ENCODE measurements around the gene MCC.

Gene MCC

GRCh38 chr5:113202746-113203716 is 285.2 kb downstream of the MCC start:
- Histone ChIP-seq H3K9me3 (ENCODE audit: low read length) (no peaks in the 10 kb centered on the region), H3K27me3 (ENCODE audit: control insufficient read depth in 1 of 2, insufficient read depth in 2 of 2, low read length in 2 of 2) (no peaks in the 10 kb centered on the region), H3K9ac (ENCODE audit: low read length) (no peak overlapping the region), H3K4me1 (ENCODE audit: insufficient read depth, low read length) (no peaks in the 10 kb centered on the region), H3K27ac (ENCODE audit: low read depth, low read length) (no peak overlapping the region), H3K36me3 (ENCODE audit: insufficient read depth, low read length) (no peaks in the 10 kb centered on the region), H3K4me3 (ENCODE audit: low read depth in 1 of 2, low read length in 2 of 2) (no peak overlapping the region)

- H3K4me1 ChIP-seq (ENCODE audit: insufficient read depth, low read length): no peaks in the 10 kb centered on the region
- H3K27me3 ChIP-seq (ENCODE audit: control insufficient read depth in 1 of 2, insufficient read depth in 2 of 2, low read length in 2 of 2): no peaks in the 10 kb centered on the region
- no peak overlapping the region for H3K27ac ChIP-seq (ENCODE audit: low read depth, low read length)
- no peaks in the 10 kb centered on the region for H3K9me3 ChIP-seq (ENCODE audit: low read length)
- H3K36me3 ChIP-seq (ENCODE audit: insufficient read depth, low read length): no peaks in the 10 kb centered on the region
- no peak overlapping the region for H3K4me3 ChIP-seq (ENCODE audit: low read depth in 1 of 2, low read length in 2 of 2)
- no peak overlapping the region for H3K9ac ChIP-seq (ENCODE audit: low read length)
These were observed 286.0 kb downstream of the MCC start for GRCh38 chr5:113202287-113202686.

- Histone ChIP-seq H3K27ac (ENCODE audit: low read depth, low read length) (no peak overlapping the region), H3K36me3 (ENCODE audit: insufficient read depth, low read length) (no peaks in the 10 kb centered on the region), H3K9ac (ENCODE audit: low read length) (no peak overlapping the region), H3K9me3 (ENCODE audit: low read length) (no peaks in the 10 kb centered on the region), H3K4me1 (ENCODE audit: insufficient read depth, low read length) (no peaks in the 10 kb centered on the region), H3K27me3 (ENCODE audit: control insufficient read depth in 1 of 2, insufficient read depth in 2 of 2, low read length in 2 of 2) (no peaks in the 10 kb centered on the region), H3K4me3 (ENCODE audit: low read depth in 1 of 2, low read length in 2 of 2) (no peak overlapping the region)
These were observed 286.5 kb downstream of the MCC start for GRCh38 chr5:113201715-113202114.

- Histone ChIP-seq H3K4me1 (ENCODE audit: insufficient read depth, low read length) (no peaks in the 10 kb centered on the region), H3K4me3 (ENCODE audit: low read depth in 1 of 2, low read length in 2 of 2) (no peak overlapping the region), H3K9me3 (ENCODE audit: low read length) (no peaks in the 10 kb centered on the region), H3K27ac (ENCODE audit: low read depth, low read length) (no peak overlapping the region), H3K27me3 (ENCODE audit: control insufficient read depth in 1 of 2, insufficient read depth in 2 of 2, low read length in 2 of 2) (no peaks in the 10 kb centered on the region), H3K36me3 (ENCODE audit: insufficient read depth, low read length) (no peaks in the 10 kb centered on the region), H3K9ac (ENCODE audit: low read length) (no peak overlapping the region)
These were observed 288.9 kb downstream of the MCC start for GRCh38 chr5:113199122-113199905.

- H3K4me1 ChIP-seq (ENCODE audit: insufficient read depth, low read length): no peaks in the 10 kb centered on the region
- no peaks in the 10 kb centered on the region for H3K27me3 ChIP-seq (ENCODE audit: control insufficient read depth in 1 of 2, insufficient read depth in 2 of 2, low read length in 2 of 2)
- no peak overlapping the region for H3K27ac ChIP-seq (ENCODE audit: low read depth, low read length)
- no peaks in the 10 kb centered on the region for H3K36me3 ChIP-seq (ENCODE audit: insufficient read depth, low read length)
- no peak overlapping the region for H3K9ac ChIP-seq (ENCODE audit: low read length)
- no peaks in the 10 kb centered on the region for H3K9me3 ChIP-seq (ENCODE audit: low read length)
- H3K4me3 ChIP-seq (ENCODE audit: low read depth in 1 of 2, low read length in 2 of 2): no peak overlapping the region
These were observed 290.6 kb downstream of the MCC start for GRCh38 chr5:113197456-113198200.

GRCh38 chr5:113195771-113196170 is 292.5 kb downstream of the MCC start:
- Histone ChIP-seq H3K36me3 (ENCODE audit: insufficient read depth, low read length) (no peaks in the 10 kb centered on the region), H3K4me1 (ENCODE audit: insufficient read depth, low read length) (no peaks in the 10 kb centered on the region), H3K9ac (ENCODE audit: low read length) (no peak overlapping the region), H3K9me3 (ENCODE audit: low read length) (no peaks in the 10 kb centered on the region), H3K4me3 (ENCODE audit: low read depth in 1 of 2, low read length in 2 of 2) (no peak overlapping the region), H3K27me3 (ENCODE audit: control insufficient read depth in 1 of 2, insufficient read depth in 2 of 2, low read length in 2 of 2) (no peaks in the 10 kb centered on the region), H3K27ac (ENCODE audit: low read depth, low read length) (no peak overlapping the region)

GRCh38 chr5:113195251-113195650 is 293.0 kb downstream of the MCC start:
- Histone ChIP-seq H3K9ac (ENCODE audit: low read length) (no peak overlapping the region), H3K27me3 (ENCODE audit: control insufficient read depth in 1 of 2, insufficient read depth in 2 of 2, low read length in 2 of 2) (no peaks in the 10 kb centered on the region), H3K27ac (ENCODE audit: low read depth, low read length) (no peak overlapping the region), H3K4me1 (ENCODE audit: insufficient read depth, low read length) (no peaks in the 10 kb centered on the region), H3K4me3 (ENCODE audit: low read depth in 1 of 2, low read length in 2 of 2) (no peak overlapping the region), H3K9me3 (ENCODE audit: low read length) (no peaks in the 10 kb centered on the region), H3K36me3 (ENCODE audit: insufficient read depth, low read length) (no peaks in the 10 kb centered on the region)

- H3K36me3 ChIP-seq (ENCODE audit: insufficient read depth, low read length): no peaks in the 10 kb centered on the region
- H3K9me3 ChIP-seq (ENCODE audit: low read length): no peaks in the 10 kb centered on the region
- no peaks in the 10 kb centered on the region for H3K4me1 ChIP-seq (ENCODE audit: insufficient read depth, low read length)
- no peak overlapping the region for H3K27ac ChIP-seq (ENCODE audit: low read depth, low read length)
- H3K4me3 ChIP-seq (ENCODE audit: low read depth in 1 of 2, low read length in 2 of 2): no peak overlapping the region
- H3K9ac ChIP-seq (ENCODE audit: low read length): no peak overlapping the region
- H3K27me3 ChIP-seq (ENCODE audit: control insufficient read depth in 1 of 2, insufficient read depth in 2 of 2, low read length in 2 of 2): no peaks in the 10 kb centered on the region
These were observed 293.7 kb downstream of the MCC start for GRCh38 chr5:113194591-113194990.

GRCh38 chr5:113194125-113194524 is 294.1 kb downstream of the MCC start:
- Histone ChIP-seq H3K27ac (ENCODE audit: low read depth, low read length) (no peak overlapping the region), H3K36me3 (ENCODE audit: insufficient read depth, low read length) (no peaks in the 10 kb centered on the region)

GRCh38 chr5:113193311-113193978 is 294.8 kb downstream of the MCC start:
- Histone ChIP-seq H3K36me3 (ENCODE audit: insufficient read depth, low read length) (no peaks in the 10 kb centered on the region), H3K27ac (ENCODE audit: low read depth, low read length) (no peak overlapping the region), H3K27me3 (ENCODE audit: control insufficient read depth in 1 of 2, insufficient read depth in 2 of 2, low read length in 2 of 2) (no peaks in the 10 kb centered on the region), H3K4me3 (ENCODE audit: low read depth in 1 of 2, low read length in 2 of 2) (no peak overlapping the region), H3K9ac (ENCODE audit: low read length) (no peak overlapping the region), H3K4me1 (ENCODE audit: insufficient read depth, low read length) (no peaks in the 10 kb centered on the region), H3K9me3 (ENCODE audit: low read length) (no peaks in the 10 kb centered on the region)

More at GRCh38 chr5:113194125-113194524, 294.1 kb downstream of the MCC start:
- Histone ChIP-seq H3K9me3 (ENCODE audit: low read length) (no peaks in the 10 kb centered on the region), H3K27me3 (ENCODE audit: control insufficient read depth in 1 of 2, insufficient read depth in 2 of 2, low read length in 2 of 2) (no peaks in the 10 kb centered on the region), H3K4me1 (ENCODE audit: insufficient read depth, low read length) (no peaks in the 10 kb centered on the region), H3K4me3 (ENCODE audit: low read depth in 1 of 2, low read length in 2 of 2) (no peak overlapping the region), H3K9ac (ENCODE audit: low read length) (no peak overlapping the region)

- H3K27me3 ChIP-seq (ENCODE audit: control insufficient read depth in 1 of 2, insufficient read depth in 2 of 2, low read length in 2 of 2): no peaks in the 10 kb centered on the region
- H3K9me3 ChIP-seq (ENCODE audit: low read length): no peaks in the 10 kb centered on the region
- H3K36me3 ChIP-seq (ENCODE audit: insufficient read depth, low read length): no peaks in the 10 kb centered on the region
- no peak overlapping the region for H3K9ac ChIP-seq (ENCODE audit: low read length)
- no peaks in the 10 kb centered on the region for H3K4me1 ChIP-seq (ENCODE audit: insufficient read depth, low read length)
- H3K4me3 ChIP-seq (ENCODE audit: low read depth in 1 of 2, low read length in 2 of 2): no peak overlapping the region
- H3K27ac ChIP-seq (ENCODE audit: low read depth, low read length): no peak overlapping the region
These were observed 295.7 kb downstream of the MCC start for GRCh38 chr5:113192541-113192940.

Data from muscle layer of colon (tissue), 2 donors.